Mammary epithelial cell (primary cell): ENCODE data around the gene ADAM12.

Experiments used
- CTCF ChIP-seq, 2 donors: IDR thresholded peaks in 1 of 2; conservative IDR thresholded peaks in 1 of 2; 2 replicates each; pipeline ENCODE4 v1.5.1; 2011 to 2012; ENCODE audit warnings: inconsistent platforms in 2 of 2, low read length in 2 of 2, mild to moderate bottlenecking in 2 of 2, control low read depth in 1 of 2, low read depth in 1 of 2; ENCODE audit not compliant: insufficient read depth in 1 of 2; ENCODE audit errors: extremely low read depth in 1 of 2
- EZH2 ChIP-seq: IDR thresholded peaks from 2 replicates; pipeline ENCODE4 v1.6.1; 2012; ENCODE audit warnings: low read length, inconsistent platforms, borderline replicate concordance

- no peak for TF ChIP-seq CTCF (conservative IDR thresholded peaks at IDR 0.05 in 1 of 2, IDR thresholded peaks at IDR 0.05 in 1 of 2; ENCODE audit: extremely low read depth in 1 of 2, insufficient read depth in 1 of 2, low read depth in 1 of 2, low read length in 2 of 2)
- no peak for TF ChIP-seq EZH2
Measured at GRCh38 chr10:125997586-125997985, 390.7 kb downstream of the ADAM12 start.
